GM21381 (cell line): Measurements from ENCODE around the gene ACTL6B.

Experiments used
- ATAC-seq: cut with Tn5 transposase; IDR thresholded peaks from one replicate; pipeline ENCODE4 v1.9.1; 2021; ENCODE audit warnings: mild to moderate bottlenecking, moderate library complexity; ENCODE audit not compliant: unreplicated experiment

Gene ACTL6B

DNA sequence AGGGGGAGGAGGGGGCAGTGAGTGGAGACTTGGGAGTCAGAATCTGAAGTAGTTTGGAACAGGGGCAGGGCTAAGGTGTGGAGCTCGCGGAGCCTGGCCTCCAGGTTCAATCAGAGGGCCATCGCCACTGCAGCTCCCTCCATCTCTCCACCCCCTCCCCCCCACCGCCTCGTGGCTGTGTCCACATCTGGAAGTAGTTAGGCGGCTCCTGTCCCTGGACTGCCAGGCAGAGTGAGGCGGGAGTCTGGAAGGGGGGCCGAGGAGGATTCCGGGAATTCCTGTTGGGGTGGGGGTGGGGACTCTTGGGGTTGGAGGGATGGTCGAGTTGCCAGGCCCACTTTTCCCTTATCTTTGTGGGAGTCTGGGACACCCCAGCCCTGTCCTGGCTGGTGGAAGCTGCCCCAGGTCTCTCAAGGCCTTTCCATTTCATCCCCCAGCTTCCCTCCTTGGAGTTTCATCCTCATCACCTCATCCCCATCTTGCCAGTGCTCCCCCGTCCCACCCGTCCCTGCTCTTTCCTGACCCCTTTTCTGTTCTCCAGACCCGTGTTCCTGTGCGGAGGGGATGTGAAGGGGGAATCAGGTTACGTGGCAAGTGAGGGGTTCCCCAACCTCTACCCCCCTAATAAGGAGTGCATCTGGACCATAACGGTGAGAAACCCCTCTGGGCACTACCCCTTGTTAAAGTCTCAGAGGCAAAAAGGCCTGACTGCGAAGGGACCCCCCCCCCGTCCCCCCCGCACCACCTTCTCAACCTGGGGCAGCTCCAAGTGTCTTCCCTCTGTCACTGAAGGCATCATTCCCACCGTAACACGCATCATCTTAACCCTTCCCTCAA, 53.1 kb downstream of the ACTL6B start:
- no peak for ATAC-seq

DNA sequence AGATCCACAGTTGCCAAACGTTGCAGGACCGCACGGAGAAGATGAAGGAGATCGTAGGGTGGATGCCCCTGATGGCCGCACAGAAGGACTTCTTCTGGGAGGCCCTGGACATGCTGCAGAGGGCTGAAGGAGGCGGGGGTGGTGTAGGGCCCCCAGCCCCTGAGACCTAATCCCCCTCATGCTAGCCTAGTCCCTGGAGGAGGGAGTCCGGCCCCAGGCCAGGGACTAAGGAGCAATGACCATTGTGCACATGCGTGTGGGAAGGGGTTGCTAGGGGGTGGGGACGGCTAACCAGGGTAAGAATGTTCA, 55.6 kb downstream of the ACTL6B start:
- no peak for ATAC-seq

DNA sequence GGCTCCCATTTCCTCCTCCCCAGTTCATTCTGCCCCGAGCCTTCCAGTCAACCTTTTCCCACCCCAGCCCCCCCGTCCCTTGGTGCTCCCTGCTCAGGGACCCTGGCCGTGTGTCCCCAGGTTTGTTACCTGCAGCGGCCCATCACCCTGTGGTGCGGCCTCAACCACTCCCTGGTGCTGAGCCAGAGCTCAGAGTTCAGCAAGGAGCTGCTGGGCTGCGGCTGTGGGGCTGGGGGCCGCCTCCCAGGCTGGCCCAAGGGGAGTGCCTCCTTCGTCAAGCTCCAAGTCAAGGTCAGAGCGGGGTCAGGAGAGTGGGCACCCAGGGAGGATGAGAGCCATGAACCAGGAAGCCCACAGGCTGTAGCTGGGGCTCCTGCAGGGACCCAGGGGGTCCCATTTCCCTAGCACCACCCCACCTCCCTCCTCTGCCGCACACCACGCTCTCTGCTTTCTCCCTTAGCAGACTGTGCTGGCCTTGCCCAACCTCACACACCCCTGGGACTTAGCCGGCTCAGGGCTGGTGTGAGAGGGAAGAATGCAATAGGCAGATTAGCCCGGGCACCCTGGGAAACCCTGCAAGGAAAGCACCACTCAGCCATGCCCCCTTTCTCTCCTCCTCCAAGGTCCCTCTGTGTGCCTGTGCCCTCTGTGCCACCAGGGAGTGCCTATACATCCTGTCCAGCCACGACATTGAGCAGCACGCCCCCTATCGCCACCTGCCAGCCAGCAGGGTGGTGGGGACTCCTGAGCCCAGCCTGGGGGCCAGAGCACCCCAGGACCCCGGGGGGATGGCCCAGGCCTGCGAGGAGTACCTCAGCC, 56.1 kb downstream of the ACTL6B start:
- ATAC-seq = no peak

DNA sequence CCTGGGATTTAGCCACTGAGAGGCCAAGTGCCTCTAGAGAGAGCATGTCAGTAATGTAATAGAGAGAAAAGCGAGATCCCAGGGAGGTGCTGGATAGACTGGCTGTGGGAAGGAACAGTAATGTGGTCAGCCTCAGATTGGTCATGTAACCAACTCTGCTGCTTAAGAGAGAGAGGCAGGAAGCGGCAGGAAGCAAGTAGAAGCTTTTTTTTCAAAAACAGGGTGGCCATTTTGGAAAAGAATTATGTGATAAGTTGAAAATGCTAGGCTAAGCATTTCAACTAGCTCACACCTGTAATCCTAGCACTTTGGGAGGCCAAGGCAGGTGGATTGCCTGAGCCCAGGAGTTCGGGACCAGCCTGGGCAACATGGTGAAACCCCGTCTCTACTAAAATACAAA, 57.8 kb downstream of the ACTL6B start:
- ATAC-seq = no peak

DNA sequence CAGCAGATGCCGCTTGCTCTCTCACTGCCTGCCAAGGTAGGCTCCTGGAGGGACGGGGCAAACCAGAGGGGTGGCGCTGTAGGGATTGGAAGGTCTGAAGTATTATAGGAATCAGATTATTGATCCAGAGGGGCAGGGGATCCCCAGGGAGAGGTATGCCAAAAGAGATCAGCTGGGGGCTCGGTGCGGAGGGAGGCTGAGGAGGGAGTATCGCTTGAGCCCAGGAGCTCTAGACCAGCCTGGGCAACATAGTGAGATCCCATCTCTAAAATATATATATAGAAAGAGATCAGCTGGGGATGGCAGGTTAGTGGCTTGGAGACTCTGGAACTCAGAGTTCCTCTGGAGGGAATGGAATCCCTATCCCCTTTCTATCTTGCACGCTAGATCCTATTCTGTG, 61.1 kb downstream of the ACTL6B start:
- no peak for ATAC-seq
